Colonic mucosa (tissue), 4 donors: ENCODE results near the gene PGAP2. TPM values are rescaled to one million over a fixed set of nuclear protein-coding genes. Genes with fewer than 3 reads are reported as not detected.
"Not testable (repeated sequence)": the region's sequence is repeated elsewhere in the genome, so short reads cannot be mapped to it uniquely, and the experiment has no call there.

ENCODE experiments used
- DNase-seq: peaks from one replicate; pipeline ENCODE4 v3.0.0-alpha.2; 2020
- H3K27ac ChIP-seq: fragments of 200-600 bp; one replicate; pipeline ENCODE4 v1.8.0; 2021
- H3K27me3 ChIP-seq: fragments of 200-600 bp; one replicate; pipeline ENCODE4 v1.8.0; 2021
- H3K36me3 ChIP-seq: fragments of 200-600 bp; one replicate; pipeline ENCODE4 v1.8.0; 2021
- H3K4me1 ChIP-seq: fragments of 200-600 bp; one replicate; pipeline ENCODE4 v1.8.0; 2021; ENCODE audit warnings: mild to moderate bottlenecking
- H3K4me3 ChIP-seq: fragments of 200-600 bp; one replicate; pipeline ENCODE4 v1.8.0; 2021
- H3K9ac ChIP-seq, 2 donors: one replicate each; pipeline ENCODE4 v1.7.0; 2013; ENCODE audit warnings: control low read depth in 2 of 2, low read depth in 2 of 2, low read length in 2 of 2
- H3K9me3 ChIP-seq: fragments of 200-600 bp; one replicate; pipeline ENCODE4 v1.8.0; 2021
- CTCF ChIP-seq: fragments of 200-600 bp; IDR thresholded peaks from one replicate; pipeline ENCODE4 v1.8.0; 2022; ENCODE audit warnings: antibody characterized with exemption, mild to moderate bottlenecking
- intact Hi-C: fragments of 100-400 bp; cut with DNase I; formaldehyde crosslinking; loops from one replicate; pipeline ENCODE4 v1.14.1; 2022
- total RNA-seq, 2 donors: library from RNA; stranded (reverse); fragmentation: NEBNext Ultra II Directional in 1 of 2; extraction: Animal tissue kit (Norgen Biotek cat#: 25700) in 1 of 2; gene quantifications; one replicate each; pipeline ENCODE4 v1.2.1, GENCODE V29; 2021
- donor health status: healthy.
- donor health status: DM: no; HTN: no; CAD: no.
- donor health status: DM: no; HTN: no; CAD: no.

Gene PGAP2
- total RNA-seq, 2 donors from 2014 or later: 21.6 to 29.6 TPM

GRCh38 chr11:3809624-3809928 is 1.2 kb downstream of the PGAP2 start:
- Histone ChIP-seq H3K4me1 (peaks cover 4% of the 10 kb centered on the region), H3K9ac (peak overlapping the region in 1 of 2 donors; percentile 86), H3K36me3 (no peaks in the 10 kb centered on the region), H3K27me3 (no peaks in the 10 kb centered on the region), H3K27ac (no peak overlapping the region), H3K4me3 (no peak overlapping the region), H3K9me3 (no peaks in the 10 kb centered on the region)
- intact Hi-C loops: no loop called here
- no peak for DNase-seq
- no peak for TF ChIP-seq CTCF

GRCh38 chr11:3810446-3810845 is 2.1 kb downstream of the PGAP2 start:
- TF ChIP-seq CTCF: no peak
- Histone ChIP-seq H3K27me3 (no peaks in the 10 kb centered on the region), H3K27ac (no peak overlapping the region)

GRCh38 chr11:3810951-3811350 is 2.6 kb downstream of the PGAP2 start:
- H3K9ac ChIP-seq: no peak overlapping the region
- no peaks in the 10 kb centered on the region for H3K9me3 ChIP-seq
- peaks cover 4% of the 10 kb centered on the region for H3K4me1 ChIP-seq
- H3K36me3 ChIP-seq: no peaks in the 10 kb centered on the region
- intact Hi-C loops: no loop called here
- no peak overlapping the region for H3K4me3 ChIP-seq
- H3K27ac ChIP-seq: no peak overlapping the region
- DNase-seq: no peak
- H3K27me3 ChIP-seq: no peaks in the 10 kb centered on the region
- no peak for TF ChIP-seq CTCF

More at GRCh38 chr11:3810446-3810845, 2.1 kb downstream of the PGAP2 start:
- no peaks in the 10 kb centered on the region for H3K36me3 ChIP-seq
- no peak for DNase-seq
- intact Hi-C loops: no loop called here
- H3K9me3 ChIP-seq: no peaks in the 10 kb centered on the region
- peaks cover 4% of the 10 kb centered on the region for H3K4me1 ChIP-seq
- no peak overlapping the region for H3K4me3 ChIP-seq
- H3K9ac ChIP-seq: no peak overlapping the region

GRCh38 chr11:3814832-3815231 is 6.5 kb downstream of the PGAP2 start:
- H3K27me3 ChIP-seq, H3K9me3 ChIP-seq, H3K36me3 ChIP-seq, H3K27ac ChIP-seq, intact Hi-C loops, H3K4me3 ChIP-seq, H3K4me1 ChIP-seq, H3K9ac ChIP-seq, DNase-seq: not testable (repeated sequence)

- Histone ChIP-seq H3K4me1 (no peaks in the 10 kb centered on the region), H3K9me3 (no peaks in the 10 kb centered on the region), H3K36me3 (no peaks in the 10 kb centered on the region), H3K27ac (no peak overlapping the region), H3K27me3 (no peaks in the 10 kb centered on the region), H3K9ac (no peak overlapping the region), H3K4me3 (no peak overlapping the region)
- intact Hi-C loops: no loop called here
- no peak for DNase-seq
- TF ChIP-seq CTCF: no peak
Observed at GRCh38 chr11:3815845-3816244, 7.5 kb downstream of the PGAP2 start.

- intact Hi-C loops: no loop called here
- H3K36me3 ChIP-seq: no peaks in the 10 kb centered on the region
- no peaks in the 10 kb centered on the region for H3K9me3 ChIP-seq
- TF ChIP-seq CTCF: no peak
- H3K27me3 ChIP-seq: no peaks in the 10 kb centered on the region
- no peak for DNase-seq
- H3K4me3 ChIP-seq: no peak overlapping the region
- H3K27ac ChIP-seq: no peak overlapping the region
- no peaks in the 10 kb centered on the region for H3K4me1 ChIP-seq
- no peak overlapping the region for H3K9ac ChIP-seq
Observed at GRCh38 chr11:3816673-3817072, 8.3 kb downstream of the PGAP2 start.
